Activated CD8-positive, alpha-beta memory T cell treated with anti-CD3 and anti-CD28 coated beads, Interleukin-2, amount 50 U/mL, for 1 hour (primary cell): ENCODE data around the gene C1orf216.
"Not testable (repeated sequence)": the region's sequence is repeated elsewhere in the genome, so short reads cannot be mapped to it uniquely, and the experiment has no call there.

Experiments used
- DNase-seq: peaks from one replicate; pipeline ENCODE4 v3.0.0-alpha.2; 2020; ENCODE audit errors: extremely low read depth

The C1orf216 gene

GRCh38 chr1:35718492-35719336 lies at the start of gene C1orf216:
Gene C1orf216, minus strand, starts transcription at chr1:35718884. Its CDS starts 2,563 bp downstream, at chr1:35716321.
- peak; percentile 47 for DNase-seq

- no peak for DNase-seq
These were observed 45.6 kb upstream of the C1orf216 start for GRCh38 chr1:35764283-35764682.

GRCh38 chr1:35763201-35763600 lies 44.5 kb upstream of the C1orf216 start:
- no peak for DNase-seq

- no peak for DNase-seq
These were observed 43.5 kb upstream of the C1orf216 start for GRCh38 chr1:35762141-35762540.

- DNase-seq: no peak
These were observed 37.4 kb upstream of the C1orf216 start for GRCh38 chr1:35756064-35756463.

- no peak for DNase-seq
These were observed 35.1 kb upstream of the C1orf216 start for GRCh38 chr1:35753626-35754260.

GRCh38 chr1:35748326-35748725 lies 29.6 kb upstream of the C1orf216 start:
- DNase-seq: no peak

- no peak for DNase-seq
These were observed 26.5 kb upstream of the C1orf216 start for GRCh38 chr1:35745124-35745730.

- DNase-seq: no peak
These were observed 18.4 kb upstream of the C1orf216 start for GRCh38 chr1:35737120-35737519.

- no peak for DNase-seq
These were observed 8.9 kb upstream of the C1orf216 start for GRCh38 chr1:35727434-35728040.

GRCh38 chr1:35726450-35727433 lies 8.1 kb upstream of the C1orf216 start:
- DNase-seq: no peak

GRCh38 chr1:35725596-35725995 lies 6.9 kb upstream of the C1orf216 start:
- no peak for DNase-seq

- DNase-seq: no peak
These were observed 690 bp downstream of the C1orf216 start for GRCh38 chr1:35717911-35718476.

- peak; percentile 49 for DNase-seq
These were observed 3.1 kb downstream of the C1orf216 start for GRCh38 chr1:35715568-35716002.

- DNase-seq: no peak
These were observed 3.6 kb downstream of the C1orf216 start for GRCh38 chr1:35714921-35715567.

GRCh38 chr1:35711098-35711497 lies 7.6 kb downstream of the C1orf216 start:
- not testable (repeated sequence) for DNase-seq

- no peak for DNase-seq
These were observed 9.7 kb downstream of the C1orf216 start for GRCh38 chr1:35708952-35709351.

GRCh38 chr1:35708441-35708921 lies 10.2 kb downstream of the C1orf216 start:
- no peak for DNase-seq

- DNase-seq: no peak
These were observed 10.9 kb downstream of the C1orf216 start for GRCh38 chr1:35707601-35708440.
